PC-3 (cell line): Measurements from ENCODE around the gene SLC39A5. TPM values are rescaled to one million over a fixed set of nuclear protein-coding genes. Genes with fewer than 3 reads are reported as not detected.
"Not testable (repeated sequence)": the region's sequence is repeated elsewhere in the genome, so short reads cannot be mapped to it uniquely, and the experiment has no call there.

Experiments used
- ATAC-seq: fragments of 200-7000 bp; cut with Tn5 transposase; 2 replicates; pipeline ENCODE4 v1.9.1; 2020; ENCODE audit warnings: mild to moderate bottlenecking, moderate library complexity
- BruUV-seq: library from RNA; stranded (reverse); fragments of 400-500 nt; replicated peaks from 2 replicates; lab custom pipeline; 2021; lab: Mats Ljungman, UMichigan
- CTCF ChIA-PET: fragments of 300-600 bp; sonication (Branson Sonifier 250); formaldehyde crosslinking; loops from one replicate; lab custom pipeline; 2022; ENCODE audit warnings: antibody characterized with exemption; lab: Charles Lee
- POLR2A ChIA-PET: fragments of 300-600 bp; sonication (Branson Sonifier 250); formaldehyde crosslinking; loops from one replicate; lab custom pipeline; 2022; ENCODE audit warnings: antibody characterized with exemption; ENCODE audit not compliant: unreplicated experiment; lab: Charles Lee
- DNase-seq: peaks from one replicate; pipeline ENCODE4 v3.0.0-alpha.2; 2015
- H2AFZ ChIP-seq: fragments of 300-600 bp; sonication (generic); 2 replicates; pipeline ENCODE4 v1.6.0; 2016; ENCODE audit warnings: antibody characterized with exemption, low read length
- H3F3A ChIP-seq: fragments of 300-600 bp; sonication (generic); one replicate; pipeline ENCODE4 v1.6.0; 2017; ENCODE audit warnings: antibody characterized with exemption, low read length, control low read depth, mild to moderate bottlenecking; ENCODE audit not compliant: unreplicated experiment
- H3K27ac ChIP-seq: fragments of 300-600 bp; sonication (generic); 2 replicates; pipeline ENCODE4 v1.5.1; 2016; ENCODE audit warnings: mild to moderate bottlenecking, low read length
- H3K27me3 ChIP-seq: fragments of 300-600 bp; sonication (generic); 2 replicates; pipeline ENCODE4 v1.6.1; 2016; ENCODE audit warnings: low read length, mixed read lengths
- H3K36me3 ChIP-seq: fragments of 300-600 bp; sonication (generic); 2 replicates; pipeline ENCODE4 v1.6.1; 2016; ENCODE audit warnings: low read depth, mixed run types, low read length, mixed read lengths
- H3K4me1 ChIP-seq: fragments of 300-600 bp; sonication (generic); 2 replicates; pipeline ENCODE4 v1.5.1; 2016; ENCODE audit warnings: low read length; ENCODE audit not compliant: insufficient read depth
- H3K4me2 ChIP-seq: fragments of 300-600 bp; sonication (generic); 2 replicates; pipeline ENCODE4 v1.6.0; 2016; ENCODE audit warnings: low read length
- H3K4me3 ChIP-seq: fragments of 300-600 bp; sonication (generic); 2 replicates; pipeline ENCODE4 v1.5.1; 2016; ENCODE audit warnings: mild to moderate bottlenecking, low read length, mixed read lengths
- H3K79me2 ChIP-seq: fragments of 300-600 bp; sonication (generic); 2 replicates; pipeline ENCODE4 v1.6.1; 2017; ENCODE audit warnings: low read length, mixed read lengths
- H3K9ac ChIP-seq: fragments of 300-600 bp; sonication (generic); 2 replicates; pipeline ENCODE4 v1.6.0; 2016; ENCODE audit warnings: mild to moderate bottlenecking, low read length
- H3K9me2 ChIP-seq: fragments of 300-600 bp; sonication (generic); replicated peaks from 2 replicates; pipeline ENCODE4 v1.6.1; 2016; ENCODE audit warnings: mixed run types, low read length, mixed read lengths
- H3K9me3 ChIP-seq: fragments of 300-600 bp; sonication (generic); 2 replicates; pipeline ENCODE4 v1.6.1; 2016; ENCODE audit warnings: low read length, mixed read lengths
- H4K20me1 ChIP-seq: fragments of 300-600 bp; sonication (generic); 2 replicates; pipeline ENCODE4 v1.6.1; 2016; ENCODE audit warnings: low read length, mixed read lengths
- EZH2 ChIP-seq: fragments of 300-600 bp; sonication (generic); IDR thresholded peaks from one replicate; pipeline ENCODE4 v1.6.1; 2017; ENCODE audit warnings: antibody characterized with exemption, mild to moderate bottlenecking, low read length; ENCODE audit not compliant: unreplicated experiment
- EZH2phosphoT487 ChIP-seq: fragments of 300-600 bp; sonication (generic); IDR thresholded peaks from 2 replicates; pipeline ENCODE4 v1.6.1; 2018; ENCODE audit warnings: mild to moderate bottlenecking, antibody characterized with exemption, low read length, borderline replicate concordance
- intact Hi-C: fragments of 100-400 bp; cut with micrococcal nuclease; formaldehyde crosslinking; loops from 2 replicates; pipeline ENCODE4 v1.9.0; 2023
- total RNA-seq: library from RNA; depleted of rRNA; stranded (reverse); fragments of >200 nt; gene quantifications from 2 replicates; pipeline ENCODE4 v1.2.3, GENCODE V29; 2014
- TF ChIP-seq, protein P1 (sequence below): fragments of 300-600 bp; sonication (generic); conservative IDR thresholded peaks from 2 replicates; pipeline ENCODE4 v1.5.1; 2017; ENCODE audit warnings: antibody characterized with exemption, low read depth, mild to moderate bottlenecking, low read length

SLC39A5 gene
- total RNA-seq, 1 experiment from 2014 or later: 0.18 TPM

DNA sequence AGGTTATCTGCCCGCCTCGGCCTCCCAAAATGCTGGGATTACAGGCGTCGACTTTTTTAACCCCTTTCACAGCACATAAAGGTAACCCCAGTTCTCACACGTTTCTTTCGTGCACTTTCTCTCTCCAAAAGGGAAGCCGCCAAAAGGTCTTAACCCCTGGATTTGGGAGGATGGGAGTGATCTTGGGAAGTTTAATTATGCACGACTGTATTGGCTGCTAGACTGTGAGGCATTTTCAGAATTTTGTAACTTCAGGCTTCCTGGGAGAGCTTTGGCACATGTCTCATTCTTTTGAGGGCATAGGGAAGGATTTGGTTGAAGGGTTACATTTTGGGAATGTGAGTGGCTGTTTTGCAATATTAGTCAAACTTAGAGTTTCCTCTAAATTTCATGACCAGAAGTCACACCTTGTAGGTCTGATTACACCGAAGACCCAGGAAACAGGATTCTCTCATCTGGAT is 39.1 kb upstream of the SLC39A5 start:
- ChIA-PET POLR2A (no interaction called here), CTCF (interaction anchor here (1.8 kb wide), 1 partner anchor 31 kb away, joined by 9 read pairs; the partner anchor contains the start of gene RNF41)
- Histone ChIP-seq H3K4me1 (peaks cover 21% of the 10 kb centered on the region), H3K9me3 (no peaks in the 10 kb centered on the region), H2AFZ (peak overlapping the region; percentile 98), H3K4me3 (peak overlapping the region; percentile 77), H3F3A (no peaks in the 10 kb centered on the region), H3K4me2 (peak overlapping the region; percentile 97), H3K9ac (peak overlapping the region; percentile 73; the same call in 1 of the 2 replicates), H3K79me2 (peaks cover 29% of the 10 kb centered on the region), H3K36me3 (peaks cover 3% of the 10 kb centered on the region; the same call in 1 of the 2 replicates), H4K20me1 (no peaks in the 10 kb centered on the region), H3K27me3 (no peaks in the 10 kb centered on the region), H3K27ac (no peak overlapping the region), H3K9me2 (no peaks in the 10 kb centered on the region)
- TF ChIP-seq, protein P1, sequence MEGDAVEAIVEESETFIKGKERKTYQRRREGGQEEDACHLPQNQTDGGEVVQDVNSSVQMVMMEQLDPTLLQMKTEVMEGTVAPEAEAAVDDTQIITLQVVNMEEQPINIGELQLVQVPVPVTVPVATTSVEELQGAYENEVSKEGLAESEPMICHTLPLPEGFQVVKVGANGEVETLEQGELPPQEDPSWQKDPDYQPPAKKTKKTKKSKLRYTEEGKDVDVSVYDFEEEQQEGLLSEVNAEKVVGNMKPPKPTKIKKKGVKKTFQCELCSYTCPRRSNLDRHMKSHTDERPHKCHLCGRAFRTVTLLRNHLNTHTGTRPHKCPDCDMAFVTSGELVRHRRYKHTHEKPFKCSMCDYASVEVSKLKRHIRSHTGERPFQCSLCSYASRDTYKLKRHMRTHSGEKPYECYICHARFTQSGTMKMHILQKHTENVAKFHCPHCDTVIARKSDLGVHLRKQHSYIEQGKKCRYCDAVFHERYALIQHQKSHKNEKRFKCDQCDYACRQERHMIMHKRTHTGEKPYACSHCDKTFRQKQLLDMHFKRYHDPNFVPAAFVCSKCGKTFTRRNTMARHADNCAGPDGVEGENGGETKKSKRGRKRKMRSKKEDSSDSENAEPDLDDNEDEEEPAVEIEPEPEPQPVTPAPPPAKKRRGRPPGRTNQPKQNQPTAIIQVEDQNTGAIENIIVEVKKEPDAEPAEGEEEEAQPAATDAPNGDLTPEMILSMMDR: no peak
- TF ChIP-seq EZH2phosphoT487: no peak
- TF ChIP-seq EZH2: no peak
- DNase-seq (no peak), ATAC-seq (no peak)
- no TSS peak for BruUV-seq
- intact Hi-C loops: loop anchor here (10.0 kb wide), 1 partner anchor 274 kb away; the partner anchor contains the start of gene SPRYD4

DNA sequence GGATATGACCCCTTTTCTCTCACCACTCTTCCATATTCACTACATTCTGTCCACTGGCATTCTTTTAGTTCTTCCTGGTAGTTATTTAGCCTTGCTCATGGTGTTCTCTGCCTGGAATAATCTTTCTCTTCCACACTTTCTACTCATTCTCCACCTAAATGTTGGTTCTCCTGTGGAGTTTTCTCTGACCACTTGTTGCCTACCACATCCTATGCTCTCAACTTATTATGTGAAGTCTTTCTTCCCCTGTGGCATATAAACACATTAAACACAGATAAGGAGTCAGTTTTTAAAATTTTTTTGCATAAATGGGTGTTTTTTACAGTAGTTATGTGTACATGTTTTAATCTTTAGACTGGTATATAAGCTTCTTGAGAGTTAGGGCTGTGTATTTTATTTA is 37.3 kb upstream of the SLC39A5 start:
- H3K79me2 ChIP-seq: peaks cover 14% of the 10 kb centered on the region
- no peaks in the 10 kb centered on the region for H3K9me2 ChIP-seq
- H3K4me1 ChIP-seq: peaks cover 15% of the 10 kb centered on the region
- no peak for ATAC-seq
- no peaks in the 10 kb centered on the region for H3K27me3 ChIP-seq
- ChIA-PET POLR2A (no interaction called here), CTCF (no interaction called here)
- H3F3A ChIP-seq: no peaks in the 10 kb centered on the region
- no peak for DNase-seq
- no peak overlapping the region for H3K4me3 ChIP-seq
- no peaks in the 10 kb centered on the region for H4K20me1 ChIP-seq
- no peak overlapping the region for H3K4me2 ChIP-seq
- H3K9ac ChIP-seq: no peak overlapping the region
- H3K36me3 ChIP-seq: no peaks in the 10 kb centered on the region
- H3K9me3 ChIP-seq: no peaks in the 10 kb centered on the region
- BruUV-seq: no TSS peak
- intact Hi-C loops: loop anchor here (10.0 kb wide), 1 partner anchor 272 kb away; the partner anchor contains the start of gene SPRYD4
- TF ChIP-seq EZH2phosphoT487: no peak
- no peak for TF ChIP-seq EZH2
- peak overlapping the region; percentile 26; the same call in 1 of the 2 replicates for H2AFZ ChIP-seq
- H3K27ac ChIP-seq: no peak overlapping the region

DNA sequence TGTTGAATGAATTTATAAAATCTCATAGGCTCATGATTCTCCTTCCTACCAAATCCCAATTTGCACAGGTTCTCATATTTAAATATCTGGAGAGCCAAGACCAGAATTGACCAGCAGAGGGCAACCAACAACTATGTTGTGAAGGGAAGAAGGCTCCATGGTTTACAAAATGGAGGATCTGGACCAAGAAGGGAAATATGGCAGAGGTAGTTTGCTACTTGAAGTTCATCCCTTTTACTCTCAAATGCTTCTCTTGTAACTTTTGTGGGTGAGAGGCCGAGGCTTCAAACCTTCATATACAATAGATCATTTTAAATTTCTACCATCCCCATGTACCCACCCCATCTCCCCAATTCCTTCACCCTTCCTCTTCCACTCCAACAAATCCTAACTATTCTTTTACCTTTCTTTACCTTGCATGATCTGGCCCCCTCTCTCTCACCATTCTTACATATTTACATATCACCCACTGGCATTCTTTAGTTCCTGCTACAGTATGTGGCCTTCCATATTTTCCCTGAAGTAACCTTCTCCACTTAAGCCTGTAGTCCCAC is 36.7 kb upstream of the SLC39A5 start:
- DNase-seq (peak; percentile 96), ATAC-seq (no peak)
- Histone ChIP-seq H3K9me3 (no peaks in the 10 kb centered on the region), H3K27me3 (no peaks in the 10 kb centered on the region), H3K36me3 (no peaks in the 10 kb centered on the region), H3K4me1 (peaks cover 10% of the 10 kb centered on the region), H3K79me2 (peaks cover 9% of the 10 kb centered on the region), H3K4me3 (no peak overlapping the region), H2AFZ (peak overlapping the region; percentile 82), H4K20me1 (no peaks in the 10 kb centered on the region), H3K9me2 (no peaks in the 10 kb centered on the region), H3K4me2 (no peak overlapping the region), H3F3A (no peaks in the 10 kb centered on the region), H3K9ac (no peak overlapping the region), H3K27ac (no peak overlapping the region)
- no peak for TF ChIP-seq EZH2phosphoT487
- TF ChIP-seq, protein P1: peak; percentile 90
- ChIA-PET CTCF (no interaction called here), POLR2A (no interaction called here)
- BruUV-seq: no TSS peak
- intact Hi-C loops: loop anchor here (1.0 to 10.0 kb wide), 2 partner anchors 31 to 272 kb away; partner anchors contain the start of genes NABP2 and SPRYD4

DNA sequence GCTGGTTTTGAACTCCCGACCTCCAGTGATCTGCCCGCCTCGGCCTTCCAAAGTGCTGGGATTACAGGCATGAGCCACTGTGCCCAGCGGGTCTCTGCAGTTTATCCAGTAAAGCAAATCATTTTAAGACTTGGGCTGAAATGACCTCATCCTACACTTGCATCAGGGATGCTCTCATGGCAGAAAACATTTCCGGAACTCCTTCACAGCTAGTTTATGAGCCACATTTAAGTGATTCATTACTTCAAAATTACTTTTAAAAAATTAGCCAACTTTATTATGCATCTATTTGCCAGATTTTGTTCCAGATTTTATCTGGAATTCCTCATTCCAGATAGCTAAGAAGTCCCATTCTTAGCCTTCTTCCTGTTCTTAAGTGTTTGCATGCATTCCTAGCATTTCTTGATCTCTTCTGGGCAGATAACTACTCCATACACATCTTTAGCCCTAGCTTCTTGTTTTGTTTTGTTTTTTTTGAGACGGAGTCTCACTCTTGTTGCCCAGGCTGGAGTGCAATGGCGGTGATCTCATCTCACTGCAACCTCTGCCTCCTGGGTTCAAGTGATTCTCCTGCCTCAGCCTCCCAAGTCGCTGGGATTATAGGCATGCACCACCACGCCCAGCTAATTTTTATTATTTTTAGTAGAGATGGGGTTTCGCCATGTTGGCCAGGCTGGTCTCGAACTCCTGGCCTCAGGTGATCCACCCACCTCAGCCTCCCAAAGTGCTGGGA is 32.9 kb upstream of the SLC39A5 start:
- not testable (repeated sequence) for BruUV-seq

More for the DNA sequence above, 32.9 kb upstream of the SLC39A5 start:
- H3K27me3 ChIP-seq, H3F3A ChIP-seq, H3K4me3 ChIP-seq, H3K4me1 ChIP-seq, H3K9ac ChIP-seq, H3K9me2 ChIP-seq, H3K27ac ChIP-seq, H3K4me2 ChIP-seq, H4K20me1 ChIP-seq, H2AFZ ChIP-seq, H3K36me3 ChIP-seq, H3K9me3 ChIP-seq, H3K79me2 ChIP-seq: not testable (repeated sequence)
- POLR2A ChIA-PET: interaction anchor here (0.6 kb wide), 1 partner anchor 11 kb away, joined by 34 read pairs; no protein-coding TSS in a partner anchor
- DNase-seq: peak; percentile 50
- CTCF ChIA-PET: interaction anchor here (0.7 to 0.9 kb wide), 2 partner anchors 9 to 25 kb away, joined by 3 to 4 read pairs; partner anchors contain the start of gene RNF41
- ATAC-seq: peak; percentile 58
- intact Hi-C loops: loop anchor here (10.0 kb wide), 1 partner anchor 268 kb away; the partner anchor contains the start of gene SPRYD4
